GM19099 (cell line): ENCODE data around the gene DIP2C.

Experiments
- POLR2A ChIP-seq: IDR thresholded peaks from 3 replicates; pipeline ENCODE4 v1.6.1; 2011; ENCODE audit warnings: low read depth; ENCODE audit not compliant: insufficient read length; ENCODE audit errors: extremely low read depth

The DIP2C gene

DNA sequence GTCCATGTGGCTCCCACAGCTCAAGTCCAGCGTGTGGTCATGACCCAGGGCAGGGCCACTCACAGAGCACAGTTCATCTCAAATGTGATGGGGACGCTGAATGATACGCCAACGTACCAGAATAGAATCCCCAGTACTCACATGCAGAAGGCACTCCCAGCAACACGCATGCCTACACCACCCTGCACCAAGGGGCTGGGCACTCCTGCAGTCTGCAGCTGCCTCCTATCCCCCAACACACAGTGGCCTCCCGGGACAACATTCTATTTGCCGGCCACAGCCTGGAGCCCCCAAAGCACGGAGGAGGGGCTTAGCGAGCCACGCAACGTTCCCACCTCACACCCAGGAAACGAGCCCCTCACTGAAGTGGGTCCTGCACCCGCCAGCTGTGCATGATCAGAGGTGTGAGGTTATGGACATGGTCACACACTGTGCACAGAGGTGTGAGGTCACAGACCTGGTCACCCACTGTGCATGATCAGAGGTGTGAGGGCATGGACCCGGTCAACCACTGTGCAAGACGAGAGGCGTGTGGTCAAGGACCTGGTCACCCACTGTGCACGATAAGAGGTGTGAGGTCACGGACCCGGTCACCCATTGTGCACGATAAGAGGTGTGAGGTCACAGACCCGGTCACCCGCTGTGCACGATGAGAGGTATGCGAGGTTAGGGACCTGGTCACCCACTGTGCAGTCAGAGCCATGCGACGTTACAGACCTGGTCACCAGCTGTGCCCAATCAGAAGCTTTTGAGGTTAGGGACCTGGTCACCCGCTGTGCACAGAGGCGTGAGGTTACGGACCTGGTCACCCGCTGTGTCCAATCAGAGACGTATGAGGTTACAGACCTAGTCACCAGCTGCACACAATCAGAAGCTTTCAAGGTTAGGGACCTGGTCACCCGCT lies 182.8 kb downstream of the DIP2C start:
- no peak for TF ChIP-seq POLR2A

DNA sequence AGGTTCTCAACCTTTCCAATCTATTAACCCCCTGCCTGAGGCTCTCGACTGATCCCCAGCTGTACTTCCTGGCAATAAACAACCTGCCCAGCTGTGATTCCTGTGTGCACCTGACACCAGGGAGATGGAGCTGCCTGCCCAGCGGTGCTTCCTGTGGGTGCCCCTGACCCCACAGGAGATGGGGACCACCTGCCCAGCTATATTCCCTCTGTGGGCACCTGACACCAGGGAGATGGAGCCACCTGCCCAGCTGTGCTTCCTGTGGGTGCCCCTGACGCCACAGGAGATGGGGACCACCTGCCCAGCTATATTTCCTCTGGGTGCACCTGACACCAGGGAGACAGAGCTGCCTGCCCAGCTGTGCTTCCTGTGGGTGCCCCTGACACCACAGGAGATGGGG lies 184.0 kb downstream of the DIP2C start:
- TF ChIP-seq POLR2A, result no peak

DNA sequence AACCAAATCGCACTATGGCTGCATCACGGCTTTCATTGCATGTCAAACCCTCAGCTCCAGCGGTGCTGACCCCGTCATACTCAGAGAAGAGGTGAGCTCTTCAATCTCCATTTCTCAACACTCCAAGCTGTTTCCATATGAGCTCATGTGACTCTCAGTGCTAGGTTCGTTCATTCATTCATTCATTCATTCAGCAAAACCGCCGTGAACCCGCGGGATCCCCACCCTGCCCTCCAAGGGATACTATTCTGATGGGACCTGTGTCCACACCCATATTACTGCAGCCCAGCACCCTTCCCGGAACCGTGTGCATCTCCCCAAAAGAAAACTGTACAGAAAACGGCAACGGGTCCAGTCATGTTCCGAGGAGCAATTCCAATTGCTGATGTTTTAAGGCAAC lies 184.7 kb downstream of the DIP2C start:
- no peak for TF ChIP-seq POLR2A

DNA sequence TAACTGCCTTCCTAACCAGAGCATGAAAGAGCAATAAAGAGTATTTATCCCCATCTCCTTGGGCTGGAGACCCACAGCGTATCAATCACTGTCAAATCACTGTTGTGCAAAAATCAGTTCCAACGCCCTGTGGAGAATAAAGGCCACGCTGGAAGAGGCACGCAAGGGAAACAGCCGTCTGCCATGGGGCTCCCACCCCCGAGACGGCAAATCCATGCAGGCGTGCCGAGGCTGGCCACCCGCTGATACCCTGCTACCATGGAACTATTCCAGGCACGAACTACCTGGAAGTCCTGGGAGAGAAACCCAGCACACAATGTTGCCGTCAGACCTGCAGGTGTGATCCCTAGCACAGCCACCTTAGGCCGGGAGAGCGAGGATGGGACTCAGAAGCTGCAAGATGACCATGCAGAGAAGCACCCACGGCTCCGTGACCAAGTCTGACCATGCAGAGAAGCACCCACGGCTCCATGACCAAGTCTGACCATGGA lies 185.3 kb downstream of the DIP2C start:
- TF ChIP-seq POLR2A, result no peak

DNA sequence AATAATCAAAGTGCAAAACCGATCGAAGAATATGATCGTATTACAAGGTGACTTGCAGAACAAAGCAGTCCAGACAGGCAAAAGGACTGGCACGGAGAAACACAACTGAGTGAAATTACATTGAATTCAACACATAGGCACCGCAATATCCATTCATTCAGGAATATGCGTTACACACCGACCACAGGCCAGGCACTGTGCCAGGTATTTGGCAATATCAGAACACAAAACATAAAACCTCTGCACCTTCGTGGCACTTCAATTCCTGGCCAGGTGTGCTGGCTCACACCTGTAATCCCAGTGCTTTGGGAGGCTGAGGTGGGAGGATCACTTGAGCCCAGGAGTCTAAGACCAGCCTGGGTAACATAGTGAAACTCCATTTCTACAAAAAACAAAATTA lies 187.9 kb downstream of the DIP2C start:
- TF ChIP-seq POLR2A, result no peak

DNA sequence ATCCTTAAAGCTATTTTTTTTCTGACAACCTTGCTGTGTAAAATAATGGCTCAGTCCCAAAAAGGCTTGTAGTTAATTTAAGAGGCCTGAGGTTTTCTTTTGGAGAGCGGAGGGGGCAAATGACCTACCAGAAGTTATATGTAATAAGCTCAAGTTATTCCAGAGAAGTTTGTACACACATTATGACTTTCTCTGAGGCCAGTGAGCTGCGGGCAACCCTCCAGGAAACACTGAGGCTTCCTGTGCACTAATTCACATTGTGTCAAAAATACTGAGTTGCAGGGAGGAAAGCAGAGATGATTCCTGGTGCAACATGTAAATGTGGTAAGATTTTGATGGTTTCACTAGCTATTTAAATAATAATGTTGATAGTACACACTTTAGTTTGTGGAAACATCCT lies 188.6 kb downstream of the DIP2C start:
- TF ChIP-seq POLR2A, result no peak

DNA sequence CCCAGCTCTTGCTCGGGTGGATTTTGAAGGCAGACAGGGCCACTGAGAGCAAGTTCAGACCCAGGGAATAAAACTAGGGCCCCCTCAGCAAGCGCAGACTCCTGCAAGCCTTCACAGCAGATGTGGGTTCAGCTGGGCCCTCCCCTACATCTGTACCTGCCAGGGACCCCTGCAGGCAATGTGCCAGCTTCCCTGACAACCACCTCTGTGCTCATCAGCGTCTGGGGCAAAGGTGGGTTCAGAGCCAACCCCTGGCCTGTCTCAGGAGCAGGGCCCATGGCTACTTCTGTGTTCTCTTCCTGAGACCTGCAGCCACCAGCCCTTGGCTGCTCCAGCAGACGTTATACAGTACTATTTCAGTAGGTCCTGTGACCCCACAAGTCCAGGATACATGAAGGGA lies 189.5 kb downstream of the DIP2C start:
- TF ChIP-seq POLR2A, result no peak

DNA sequence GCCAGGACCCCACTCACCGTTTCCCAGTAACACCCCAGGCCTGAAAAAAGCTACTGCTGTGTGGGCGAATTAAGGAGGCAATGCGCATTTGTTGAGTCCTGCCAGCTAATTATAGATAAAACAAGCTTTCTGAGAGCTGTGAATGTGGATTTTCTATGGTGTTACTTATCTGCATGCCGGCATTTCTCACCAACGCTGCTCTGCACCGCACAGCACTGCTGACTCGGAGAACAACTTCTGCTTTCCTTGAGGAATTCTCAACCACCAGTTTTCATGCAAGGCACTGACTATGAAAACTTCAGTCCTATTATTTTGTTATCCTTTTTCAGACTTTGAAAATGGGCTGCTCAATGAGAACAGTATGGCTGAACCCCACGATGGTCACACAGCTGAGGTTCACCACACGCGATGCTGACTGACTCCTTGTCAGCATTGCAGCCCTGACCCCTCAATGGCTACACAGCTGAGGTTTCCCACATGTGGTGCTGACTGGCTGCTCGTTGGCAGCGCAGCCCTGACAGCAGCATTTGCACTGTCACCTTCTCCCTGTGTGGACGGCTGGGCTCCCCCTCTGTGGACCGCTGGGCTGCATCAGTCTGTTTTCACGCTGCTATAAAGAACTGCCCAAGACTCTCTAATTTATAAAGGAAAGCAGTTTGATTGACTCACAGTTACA lies 190.6 kb downstream of the DIP2C start:
- no peak for TF ChIP-seq POLR2A

DNA sequence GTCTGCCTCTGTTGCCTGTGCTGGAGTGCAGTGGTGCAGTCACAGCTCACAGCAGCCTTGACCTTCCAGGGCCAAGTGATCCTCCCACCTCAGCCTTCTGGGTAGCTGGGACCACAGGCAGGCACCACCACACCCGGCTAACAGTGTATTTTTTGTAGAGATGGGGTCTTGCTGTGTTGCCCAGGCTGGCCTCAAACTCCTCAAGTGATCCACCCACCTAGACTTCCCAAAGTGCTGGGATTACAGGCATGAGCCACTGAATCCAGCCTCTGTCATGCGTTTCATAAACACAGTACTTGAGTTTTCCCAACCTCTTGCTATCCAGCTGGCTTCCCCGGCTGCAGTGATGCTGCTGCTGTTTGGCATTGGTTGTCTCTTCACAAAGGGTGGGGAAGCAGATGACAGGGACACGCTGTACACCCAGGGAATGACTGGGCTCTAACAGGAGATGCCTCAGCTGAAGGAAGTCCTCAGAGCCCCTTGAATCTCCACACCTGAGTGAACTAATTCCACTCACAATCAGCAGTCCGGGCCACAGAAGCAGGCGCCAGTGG lies 191.5 kb downstream of the DIP2C start:
- no peak for TF ChIP-seq POLR2A

DNA sequence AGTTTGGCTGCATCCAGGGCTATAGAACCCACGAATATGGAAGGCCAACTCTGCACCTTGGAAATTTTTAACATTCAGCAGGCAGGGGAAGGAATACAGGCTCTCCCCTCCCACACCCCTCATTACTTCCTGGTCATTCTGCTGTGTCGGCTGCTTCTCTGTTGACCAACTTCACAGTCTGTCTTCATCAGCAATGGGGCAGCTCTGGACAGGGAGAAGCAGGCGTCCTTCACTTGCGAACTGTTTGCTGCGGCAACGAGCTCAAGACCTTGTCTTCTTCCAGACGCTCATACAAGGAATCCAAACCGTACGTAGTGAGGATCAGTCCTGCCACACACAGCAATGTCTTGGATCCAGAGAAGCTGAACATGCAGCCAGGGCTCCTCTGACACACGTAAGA lies 192.2 kb downstream of the DIP2C start:
- TF ChIP-seq POLR2A, result no peak

DNA sequence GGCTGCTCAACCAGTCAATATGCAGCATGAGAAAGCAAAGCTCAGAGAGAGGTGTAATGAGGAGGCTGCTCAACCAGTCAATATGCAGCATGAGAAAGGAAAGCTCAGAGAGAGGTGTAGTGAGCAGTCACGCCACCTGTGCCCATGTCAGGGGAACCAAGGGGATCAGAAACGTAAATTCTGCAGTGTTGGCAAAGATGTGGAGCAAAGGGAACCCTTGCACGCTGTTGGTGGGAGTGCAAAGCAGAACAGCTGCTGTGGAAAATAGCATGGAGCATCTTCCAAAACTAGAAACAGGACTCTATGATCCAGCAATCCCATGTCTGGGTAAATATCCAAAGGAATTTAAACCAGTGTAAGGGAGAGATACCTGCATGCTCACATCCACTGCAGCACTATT lies 194.9 kb downstream of the DIP2C start:
- TF ChIP-seq POLR2A, result no peak

DNA sequence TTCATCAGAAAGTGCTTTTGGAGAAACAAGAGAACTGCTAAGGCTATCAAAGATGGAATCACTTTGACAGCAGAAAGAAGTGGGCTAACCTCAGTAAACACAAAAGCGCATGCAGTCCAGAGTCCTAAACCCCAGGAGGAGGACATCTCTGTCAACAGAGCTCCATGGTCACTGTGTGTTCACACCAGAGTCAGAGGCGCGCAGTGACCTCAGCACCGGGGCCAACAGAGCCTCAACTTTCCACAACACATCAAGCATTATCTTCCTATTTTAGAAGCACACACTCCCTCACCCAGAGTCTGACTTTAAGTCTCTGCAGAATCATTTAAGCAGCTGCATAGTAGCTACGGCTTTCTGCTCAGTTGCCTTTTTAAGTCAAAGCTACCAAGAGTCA lies 195.3 kb downstream of the DIP2C start:
- TF ChIP-seq POLR2A, result no peak

DNA sequence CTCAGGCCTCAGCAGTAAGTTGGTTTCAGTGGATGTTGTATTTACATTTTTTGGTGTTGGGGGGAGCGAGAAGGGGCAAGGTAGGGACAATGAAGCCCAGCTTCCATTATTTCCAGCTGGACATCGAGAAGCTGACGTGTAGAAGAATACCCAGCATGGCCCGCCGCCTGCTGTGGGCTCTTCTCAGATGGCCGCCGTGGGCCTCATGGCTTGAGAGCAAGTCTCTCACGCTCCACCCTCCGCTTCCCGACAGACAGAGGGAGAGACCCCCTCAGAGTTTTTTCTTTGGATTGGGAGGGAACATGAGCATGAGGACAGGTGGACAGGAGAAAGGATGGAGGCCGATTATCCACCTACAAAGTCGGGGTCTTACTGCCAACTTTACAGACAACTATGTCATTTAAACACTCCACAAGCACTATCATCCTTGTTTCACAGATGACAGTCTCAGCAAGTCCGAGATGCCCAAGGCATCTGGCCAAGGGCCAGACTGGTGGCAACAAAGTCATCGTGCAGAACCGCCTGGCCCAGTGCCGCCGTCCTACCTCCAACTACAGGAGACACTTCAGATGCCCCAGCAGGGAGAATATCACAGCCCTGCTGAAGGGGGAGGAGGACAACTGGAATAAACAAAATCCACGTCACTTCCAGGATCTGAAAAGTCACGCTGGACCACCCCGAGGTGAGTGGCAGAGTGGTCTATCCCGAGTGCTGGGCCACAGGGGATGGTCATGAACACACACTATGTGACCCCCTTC lies 195.9 kb downstream of the DIP2C start:
- TF ChIP-seq POLR2A, result no peak

DNA sequence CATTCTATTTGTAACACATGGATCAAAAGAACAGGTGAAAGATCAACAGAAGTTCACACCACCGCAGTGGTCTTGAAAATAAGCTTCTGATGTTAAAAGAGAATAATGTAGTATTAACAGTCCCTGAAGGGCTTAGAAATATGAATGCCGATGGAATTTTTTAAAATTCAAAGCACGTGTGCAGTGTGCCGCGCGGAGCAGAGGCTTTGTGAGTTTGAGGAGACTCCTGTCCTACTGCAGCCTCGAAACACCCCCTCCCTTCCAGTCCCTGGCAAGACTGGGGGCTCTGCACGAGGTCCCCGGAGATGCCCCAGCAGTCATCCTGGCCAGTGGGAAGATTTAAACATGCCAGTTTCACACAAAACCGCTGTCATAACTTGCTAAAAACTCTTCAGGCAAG lies 196.6 kb downstream of the DIP2C start:
- TF ChIP-seq POLR2A, result no peak
